ENCODE data around the gene KIAA1549. TPM values are rescaled to one million over a fixed set of nuclear protein-coding genes. Genes with fewer than 3 reads are reported as not detected.

The KIAA1549 gene
- total RNA-seq, 2 experiments from 2014 or later: not detected

DNA sequence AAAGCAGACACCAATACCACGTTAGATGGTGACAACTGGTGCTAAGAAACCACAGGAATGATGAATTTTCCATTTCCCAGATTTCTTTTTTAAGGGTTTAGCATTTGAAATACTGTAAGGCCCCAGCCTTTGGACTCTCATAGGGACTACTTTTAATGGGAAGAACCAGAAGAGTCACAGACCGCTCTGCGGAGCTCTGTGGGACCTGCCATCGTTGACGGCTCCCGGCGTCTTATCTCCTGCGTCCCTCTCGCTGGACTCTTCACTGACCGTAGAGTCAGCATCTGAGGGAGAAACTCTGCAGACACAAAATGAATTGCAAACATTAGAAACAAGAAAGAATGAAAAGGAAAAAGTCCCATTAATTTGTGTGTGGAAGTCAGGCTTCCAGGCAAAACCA, 101.8 kb downstream of the KIAA1549 start:
- H3K27me3 ChIP-seq (ENCODE audit: control insufficient read depth in 1 of 2, insufficient read depth in 2 of 2, low read length in 2 of 2): no peaks in the 10 kb centered on the region
- Mint-ChIP-seq H3K4me1 (ENCODE audit: low read depth) (peaks cover 20% of the 10 kb centered on the region), H3K4me3 (no peak overlapping the region), H3K36me3 (ENCODE audit: low read depth) (no peaks in the 10 kb centered on the region), H3K27me3 (no peaks in the 10 kb centered on the region), H3K9me3 (no peaks in the 10 kb centered on the region), H3K27ac (no peak overlapping the region)
- intact Hi-C loops (cut with DNase I, micrococcal nuclease): no loop called here
- H3K36me3 ChIP-seq (ENCODE audit: insufficient read depth, low read length): no peaks in the 10 kb centered on the region
- ChIA-PET CTCF (interaction anchor here (0.8 kb wide), 1 partner anchor 141 kb away, joined by 4 read pairs; no protein-coding TSS in a partner anchor), POLR2A (no interaction called here)
- TF ChIP-seq, protein P1, sequence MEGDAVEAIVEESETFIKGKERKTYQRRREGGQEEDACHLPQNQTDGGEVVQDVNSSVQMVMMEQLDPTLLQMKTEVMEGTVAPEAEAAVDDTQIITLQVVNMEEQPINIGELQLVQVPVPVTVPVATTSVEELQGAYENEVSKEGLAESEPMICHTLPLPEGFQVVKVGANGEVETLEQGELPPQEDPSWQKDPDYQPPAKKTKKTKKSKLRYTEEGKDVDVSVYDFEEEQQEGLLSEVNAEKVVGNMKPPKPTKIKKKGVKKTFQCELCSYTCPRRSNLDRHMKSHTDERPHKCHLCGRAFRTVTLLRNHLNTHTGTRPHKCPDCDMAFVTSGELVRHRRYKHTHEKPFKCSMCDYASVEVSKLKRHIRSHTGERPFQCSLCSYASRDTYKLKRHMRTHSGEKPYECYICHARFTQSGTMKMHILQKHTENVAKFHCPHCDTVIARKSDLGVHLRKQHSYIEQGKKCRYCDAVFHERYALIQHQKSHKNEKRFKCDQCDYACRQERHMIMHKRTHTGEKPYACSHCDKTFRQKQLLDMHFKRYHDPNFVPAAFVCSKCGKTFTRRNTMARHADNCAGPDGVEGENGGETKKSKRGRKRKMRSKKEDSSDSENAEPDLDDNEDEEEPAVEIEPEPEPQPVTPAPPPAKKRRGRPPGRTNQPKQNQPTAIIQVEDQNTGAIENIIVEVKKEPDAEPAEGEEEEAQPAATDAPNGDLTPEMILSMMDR (IDR thresholded peaks at IDR 0.05): no peak
- ATAC-seq (ENCODE audit: poor library complexity): no peak
- H3K9me3 ChIP-seq (ENCODE audit: control insufficient read depth in 1 of 2, insufficient read depth in 1 of 2, low read length in 2 of 2): no peaks in the 10 kb centered on the region
- peaks cover 12% of the 10 kb centered on the region for H3K4me1 ChIP-seq (ENCODE audit: insufficient read depth, low read length)
- H3K27ac ChIP-seq (ENCODE audit: low read depth in 1 of 2, low read length in 2 of 2): no peak overlapping the region
- DNase-seq: no peak
- no peak overlapping the region for H3K4me3 ChIP-seq (ENCODE audit: low read length)

- TF ChIP-seq, protein P1 (IDR thresholded peaks at IDR 0.05): no peak
Observed at GRCh38 chr7:138878856-138879255, 102.3 kb downstream of the KIAA1549 start.

GRCh38 chr7:138878051-138878450, 103.1 kb downstream of the KIAA1549 start:
- ATAC-seq (ENCODE audit: poor library complexity) (no peak), DNase-seq (no peak)
- Mint-ChIP-seq H3K4me3 (no peak overlapping the region), H3K4me1 (ENCODE audit: low read depth) (peaks cover 23% of the 10 kb centered on the region), H3K27me3 (no peaks in the 10 kb centered on the region), H3K36me3 (ENCODE audit: low read depth) (no peaks in the 10 kb centered on the region), H3K9me3 (no peaks in the 10 kb centered on the region), H3K27ac (no peak overlapping the region)
- Histone ChIP-seq H3K27me3 (ENCODE audit: control insufficient read depth in 1 of 2, insufficient read depth in 2 of 2, low read length in 2 of 2) (no peaks in the 10 kb centered on the region), H3K27ac (ENCODE audit: low read depth in 1 of 2, low read length in 2 of 2) (no peak overlapping the region), H3K36me3 (ENCODE audit: insufficient read depth, low read length) (no peaks in the 10 kb centered on the region), H3K4me1 (ENCODE audit: insufficient read depth, low read length) (peaks cover 12% of the 10 kb centered on the region), H3K9me3 (ENCODE audit: control insufficient read depth in 1 of 2, insufficient read depth in 1 of 2, low read length in 2 of 2) (no peaks in the 10 kb centered on the region), H3K4me3 (ENCODE audit: low read length) (no peak overlapping the region)
- ChIA-PET CTCF (interaction anchor here (4.8 kb wide), 1 partner anchor 9 kb away, joined by 22 read pairs; no protein-coding TSS in a partner anchor), POLR2A (interaction anchor here (1.2 kb wide), 1 partner anchor 8 kb away, joined by 3 read pairs; no protein-coding TSS in a partner anchor)
- TF ChIP-seq, protein P1 (IDR thresholded peaks at IDR 0.05): no peak
- intact Hi-C loops (cut with DNase I, micrococcal nuclease): no loop called here

More at GRCh38 chr7:138878856-138879255, 102.3 kb downstream of the KIAA1549 start:
- H3K27ac Mint-ChIP-seq: no peak overlapping the region
- H3K27me3 ChIP-seq (ENCODE audit: control insufficient read depth in 1 of 2, insufficient read depth in 2 of 2, low read length in 2 of 2): no peaks in the 10 kb centered on the region
- H3K4me1 ChIP-seq (ENCODE audit: insufficient read depth, low read length): peaks cover 12% of the 10 kb centered on the region
- ChIA-PET CTCF (interaction anchor here (0.8 kb wide), 1 partner anchor 140 kb away, joined by 4 read pairs; no protein-coding TSS in a partner anchor), POLR2A (no interaction called here)
- no peaks in the 10 kb centered on the region for H3K27me3 Mint-ChIP-seq
- H3K9me3 Mint-ChIP-seq: no peaks in the 10 kb centered on the region
- no peak overlapping the region for H3K27ac ChIP-seq (ENCODE audit: low read depth in 1 of 2, low read length in 2 of 2)
- H3K36me3 Mint-ChIP-seq (ENCODE audit: low read depth): no peaks in the 10 kb centered on the region
- intact Hi-C loops (cut with DNase I, micrococcal nuclease): no loop called here
- H3K9me3 ChIP-seq (ENCODE audit: control insufficient read depth in 1 of 2, insufficient read depth in 1 of 2, low read length in 2 of 2): no peaks in the 10 kb centered on the region
- H3K4me1 Mint-ChIP-seq (ENCODE audit: low read depth): peaks cover 23% of the 10 kb centered on the region
- H3K4me3 ChIP-seq (ENCODE audit: low read length): no peak overlapping the region
- no peak overlapping the region for H3K4me3 Mint-ChIP-seq
- no peaks in the 10 kb centered on the region for H3K36me3 ChIP-seq (ENCODE audit: insufficient read depth, low read length)
- DNase-seq (no peak), ATAC-seq (ENCODE audit: poor library complexity) (no peak)

Data from CD4-positive, alpha-beta T cell (primary cell).